ENCODE results near the gene ADGRF1.

The ADGRF1 gene

GRCh38 chr6:47062346-47062745, 20.2 kb upstream of the ADGRF1 start:
- Histone ChIP-seq H3K9me3 (ENCODE audit: insufficient read depth, low read length) (no peaks in the 10 kb centered on the region), H3K36me3 (ENCODE audit: low read length) (no peaks in the 10 kb centered on the region), H3K27ac (ENCODE audit: low read depth, low read length) (no peak overlapping the region), H3K79me2 (ENCODE audit: insufficient read depth, low read length) (no peaks in the 10 kb centered on the region), H4K20me1 (ENCODE audit: low read depth, low read length) (no peaks in the 10 kb centered on the region), H3F3A (ENCODE audit: insufficient read depth) (no peaks in the 10 kb centered on the region), H2AFZ (ENCODE audit: low read depth, low read length, severe bottlenecking) (no peak overlapping the region), H3K4me2 (ENCODE audit: low read depth, low read length, poor library complexity, severe bottlenecking) (no peak overlapping the region), H3K9me2 (replicated peaks; ENCODE audit: insufficient read depth, low read length) (no peaks in the 10 kb centered on the region), H3K9ac (ENCODE audit: low read length) (no peak overlapping the region), H3K4me3 (ENCODE audit: insufficient read depth, low read length, poor library complexity, severe bottlenecking) (no peak overlapping the region), H3K27me3 (ENCODE audit: low read length) (no peaks in the 10 kb centered on the region)
- TF ChIP-seq CTCF (IDR thresholded peaks at IDR 0.05; ENCODE audit: insufficient read depth, low read length, poor library complexity, severe bottlenecking), result no peak
- no peak for TF ChIP-seq EZH2phosphoT487 (conservative IDR thresholded peaks at IDR 0.05; ENCODE audit: low read length)

- Histone ChIP-seq H3K9me2 (replicated peaks; ENCODE audit: insufficient read depth, low read length) (no peaks in the 10 kb centered on the region), H3K36me3 (ENCODE audit: low read length) (no peaks in the 10 kb centered on the region), H3K9ac (ENCODE audit: low read length) (no peak overlapping the region), H3F3A (ENCODE audit: insufficient read depth) (no peaks in the 10 kb centered on the region), H3K79me2 (ENCODE audit: insufficient read depth, low read length) (no peaks in the 10 kb centered on the region), H3K4me3 (ENCODE audit: insufficient read depth, low read length, poor library complexity, severe bottlenecking) (no peak overlapping the region), H3K4me2 (ENCODE audit: low read depth, low read length, poor library complexity, severe bottlenecking) (no peak overlapping the region), H4K20me1 (ENCODE audit: low read depth, low read length) (no peaks in the 10 kb centered on the region), H3K27ac (ENCODE audit: low read depth, low read length) (no peak overlapping the region), H3K27me3 (ENCODE audit: low read length) (no peaks in the 10 kb centered on the region), H3K9me3 (ENCODE audit: insufficient read depth, low read length) (no peaks in the 10 kb centered on the region), H2AFZ (ENCODE audit: low read depth, low read length, severe bottlenecking) (no peak overlapping the region)
- TF ChIP-seq CTCF (IDR thresholded peaks at IDR 0.05; ENCODE audit: insufficient read depth, low read length, poor library complexity, severe bottlenecking) (no peak), EZH2phosphoT487 (conservative IDR thresholded peaks at IDR 0.05; ENCODE audit: low read length) (no peak)
Measured at GRCh38 chr6:47061309-47062300, 19.5 kb upstream of the ADGRF1 start.

GRCh38 chr6:47059216-47059885, 17.2 kb upstream of the ADGRF1 start:
- H3K4me3 ChIP-seq (ENCODE audit: insufficient read depth, low read length, poor library complexity, severe bottlenecking), result no peak overlapping the region
- H3K27ac ChIP-seq (ENCODE audit: low read depth, low read length), result no peak overlapping the region
- no peak overlapping the region for H2AFZ ChIP-seq (ENCODE audit: low read depth, low read length, severe bottlenecking)

More at GRCh38 chr6:47059216-47059885, 17.2 kb upstream of the ADGRF1 start:
- TF ChIP-seq EZH2phosphoT487 (conservative IDR thresholded peaks at IDR 0.05; ENCODE audit: low read length) (no peak), CTCF (IDR thresholded peaks at IDR 0.05; ENCODE audit: insufficient read depth, low read length, poor library complexity, severe bottlenecking) (no peak)
- Histone ChIP-seq H3K9ac (ENCODE audit: low read length) (no peak overlapping the region), H3K4me2 (ENCODE audit: low read depth, low read length, poor library complexity, severe bottlenecking) (no peak overlapping the region), H3K9me2 (replicated peaks; ENCODE audit: insufficient read depth, low read length) (no peaks in the 10 kb centered on the region), H3K27me3 (ENCODE audit: low read length) (no peaks in the 10 kb centered on the region), H3K79me2 (ENCODE audit: insufficient read depth, low read length) (no peaks in the 10 kb centered on the region), H4K20me1 (ENCODE audit: low read depth, low read length) (no peaks in the 10 kb centered on the region), H3F3A (ENCODE audit: insufficient read depth) (no peaks in the 10 kb centered on the region), H3K36me3 (ENCODE audit: low read length) (no peaks in the 10 kb centered on the region), H3K9me3 (ENCODE audit: insufficient read depth, low read length) (no peaks in the 10 kb centered on the region)
